Epithelial cell of proximal tubule (primary cell): ENCODE measurements around the gene PRKAA2. TPM values are rescaled to one million over a fixed set of nuclear protein-coding genes. Genes with fewer than 3 reads are reported as not detected.

Experiments used
- DNase-seq: peaks from one replicate; pipeline ENCODE4 v3.0.0-alpha.2; 2011; ENCODE audit warnings: low read depth
- H3K4me3 ChIP-seq: 2 replicates; pipeline ENCODE4 v1.5.1; 2011; ENCODE audit warnings: low read depth, mild to moderate bottlenecking, low read length
- total RNA-seq: library from RNA; depleted of rRNA; stranded (reverse); fragments of >200 nt; gene quantifications from 2 replicates; pipeline ENCODE4 v1.2.3, GENCODE V29; 2015
- TF ChIP-seq, protein P1 (sequence below): conservative IDR thresholded peaks from 2 replicates; pipeline ENCODE4 v1.5.1; 2012; ENCODE audit warnings: low read depth, mild to moderate bottlenecking, low read length

Gene PRKAA2
- total RNA-seq, 1 donor from 2014 or later, result 8.4 TPM

DNA sequence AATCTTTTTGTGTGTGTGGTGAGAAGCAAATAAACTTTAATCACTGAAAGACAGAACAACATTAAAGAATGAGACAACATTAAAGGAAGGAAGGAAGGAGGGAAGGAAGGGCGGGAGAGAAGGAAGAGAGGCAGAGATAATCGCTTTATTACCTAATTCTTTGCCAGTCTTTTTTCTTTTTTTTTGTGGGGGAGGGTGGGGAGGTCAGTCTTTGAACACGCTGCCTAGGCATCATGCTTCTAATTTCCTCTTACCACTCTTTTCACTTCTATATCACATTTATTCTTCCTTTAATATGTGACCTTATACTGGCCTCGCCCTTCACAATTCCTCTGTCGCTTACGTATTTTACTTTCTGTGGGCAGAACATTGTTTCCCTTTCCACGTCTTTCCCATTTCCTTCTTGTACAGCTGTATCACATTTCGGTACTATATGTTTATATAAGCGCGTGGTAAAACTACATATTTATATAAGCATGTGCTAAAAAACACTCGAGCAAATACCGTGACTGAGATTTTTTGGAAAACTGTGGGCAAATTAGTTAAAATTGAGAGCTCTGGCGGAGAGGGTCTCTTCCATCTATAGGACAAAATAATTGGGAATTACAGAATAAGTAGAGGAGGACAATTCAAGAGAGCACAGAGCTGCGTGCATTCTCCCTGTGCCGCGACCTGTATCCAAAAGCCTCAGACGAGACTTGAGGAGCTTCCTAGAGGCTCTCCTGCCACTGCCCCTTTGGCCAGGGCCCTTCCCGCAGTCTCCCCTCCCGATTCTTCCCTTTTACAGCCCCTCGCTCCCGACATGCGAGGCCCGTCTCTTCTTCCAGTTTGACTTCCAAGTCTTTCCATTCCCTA is 823 bp upstream of the PRKAA2 start:
- peak overlapping the region; percentile 78 for H3K4me3 ChIP-seq
- no peak for DNase-seq
- TF ChIP-seq, protein P1, sequence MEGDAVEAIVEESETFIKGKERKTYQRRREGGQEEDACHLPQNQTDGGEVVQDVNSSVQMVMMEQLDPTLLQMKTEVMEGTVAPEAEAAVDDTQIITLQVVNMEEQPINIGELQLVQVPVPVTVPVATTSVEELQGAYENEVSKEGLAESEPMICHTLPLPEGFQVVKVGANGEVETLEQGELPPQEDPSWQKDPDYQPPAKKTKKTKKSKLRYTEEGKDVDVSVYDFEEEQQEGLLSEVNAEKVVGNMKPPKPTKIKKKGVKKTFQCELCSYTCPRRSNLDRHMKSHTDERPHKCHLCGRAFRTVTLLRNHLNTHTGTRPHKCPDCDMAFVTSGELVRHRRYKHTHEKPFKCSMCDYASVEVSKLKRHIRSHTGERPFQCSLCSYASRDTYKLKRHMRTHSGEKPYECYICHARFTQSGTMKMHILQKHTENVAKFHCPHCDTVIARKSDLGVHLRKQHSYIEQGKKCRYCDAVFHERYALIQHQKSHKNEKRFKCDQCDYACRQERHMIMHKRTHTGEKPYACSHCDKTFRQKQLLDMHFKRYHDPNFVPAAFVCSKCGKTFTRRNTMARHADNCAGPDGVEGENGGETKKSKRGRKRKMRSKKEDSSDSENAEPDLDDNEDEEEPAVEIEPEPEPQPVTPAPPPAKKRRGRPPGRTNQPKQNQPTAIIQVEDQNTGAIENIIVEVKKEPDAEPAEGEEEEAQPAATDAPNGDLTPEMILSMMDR, result no peak

DNA sequence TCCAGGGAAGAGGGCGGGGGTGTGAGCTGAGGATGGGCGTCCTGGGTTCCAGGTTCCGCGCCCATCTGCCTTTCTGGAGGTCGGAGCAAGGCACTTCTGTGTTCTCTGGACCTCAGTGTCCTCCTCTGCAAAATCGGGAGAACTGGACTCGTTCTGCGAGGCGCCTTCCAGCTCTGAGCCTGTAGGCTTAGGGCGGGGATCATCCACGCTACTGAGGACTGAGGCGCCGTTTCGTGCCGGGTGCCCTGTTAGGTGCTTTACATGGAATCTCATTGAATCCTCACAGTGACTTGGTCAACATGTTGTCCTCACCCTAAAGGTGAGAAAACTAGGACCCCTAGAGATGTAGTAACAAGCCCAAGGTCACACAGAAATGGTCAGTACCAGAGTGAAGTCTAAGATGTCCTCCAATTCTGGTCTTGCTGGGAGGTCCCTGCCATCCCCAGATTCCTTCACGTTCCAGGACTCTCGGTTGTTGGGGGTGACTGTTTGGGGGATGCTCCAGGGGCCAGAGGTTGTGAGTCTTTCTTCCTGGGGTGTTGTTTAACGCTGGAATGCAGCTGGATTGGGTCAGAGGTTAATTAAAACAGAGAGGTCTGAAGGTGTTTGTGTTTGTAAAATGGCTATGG is 677 bp downstream of the PRKAA2 start:
- DNase-seq, result no peak
- TF ChIP-seq, protein P1, result no peak
- peak overlapping the region; percentile 78 for H3K4me3 ChIP-seq

DNA sequence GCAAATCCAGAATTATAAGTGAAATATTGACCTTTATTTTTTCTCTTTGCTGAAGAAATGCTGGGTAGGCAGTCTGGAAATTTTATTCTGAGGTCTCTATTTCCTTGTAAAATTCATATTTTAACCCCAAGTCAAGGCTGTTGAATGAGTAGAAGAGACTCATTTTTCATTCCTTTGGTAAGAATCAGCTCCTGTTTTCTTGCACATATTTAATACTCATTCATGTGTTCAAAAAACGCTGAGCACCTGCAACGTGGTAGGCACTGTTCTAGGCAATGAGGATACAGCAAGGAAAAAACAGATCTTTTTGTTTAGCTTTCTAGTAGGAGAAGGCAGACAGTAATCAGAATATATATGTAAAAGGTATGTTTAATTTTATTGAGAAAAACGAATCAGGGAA is 1.5 kb downstream of the PRKAA2 start:
- DNase-seq, result no peak
- peak overlapping the region; percentile 78 for H3K4me3 ChIP-seq
- TF ChIP-seq, protein P1, result no peak

DNA sequence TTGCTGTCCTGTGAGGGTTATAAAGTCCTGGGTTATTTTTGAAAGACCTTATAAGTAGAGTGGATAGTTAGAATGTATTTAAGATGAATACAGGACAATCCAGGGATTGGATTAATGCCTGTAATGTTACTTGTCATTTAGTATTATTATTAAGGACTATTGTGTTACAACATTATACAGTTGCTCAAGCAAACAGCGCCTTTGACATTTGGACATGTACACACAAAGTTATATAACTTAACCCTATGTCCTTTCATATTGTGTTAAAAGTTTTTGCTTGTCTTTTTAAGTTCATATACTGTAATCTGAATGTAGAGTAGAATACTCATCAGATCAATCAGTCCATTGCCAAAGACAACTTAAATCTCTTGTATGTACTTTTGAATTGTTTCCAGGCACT is 2.0 kb downstream of the PRKAA2 start:
- H3K4me3 ChIP-seq, result peak overlapping the region; percentile 78
- DNase-seq, result no peak
- TF ChIP-seq, protein P1, result no peak

DNA sequence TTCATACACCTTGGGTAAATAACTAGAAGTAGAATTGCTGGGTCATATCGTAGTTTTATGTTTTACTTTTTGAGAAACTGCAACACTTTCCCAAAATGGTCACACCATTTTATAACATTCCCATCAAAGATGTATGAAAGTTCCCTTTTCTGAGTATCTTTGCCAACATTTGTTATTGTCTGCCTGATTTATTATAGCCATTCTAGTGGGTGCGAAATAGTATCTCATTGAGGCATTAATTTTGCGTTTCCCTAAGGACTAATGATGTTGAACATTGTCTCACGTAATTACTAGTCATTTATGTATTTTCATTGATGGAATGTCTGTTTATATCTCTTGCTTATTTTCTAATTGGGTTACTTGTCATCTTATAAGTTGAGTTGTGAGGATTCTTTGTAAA is 3.4 kb downstream of the PRKAA2 start:
- TF ChIP-seq, protein P1, result no peak
- H3K4me3 ChIP-seq, result no peak overlapping the region
- DNase-seq, result no peak

DNA sequence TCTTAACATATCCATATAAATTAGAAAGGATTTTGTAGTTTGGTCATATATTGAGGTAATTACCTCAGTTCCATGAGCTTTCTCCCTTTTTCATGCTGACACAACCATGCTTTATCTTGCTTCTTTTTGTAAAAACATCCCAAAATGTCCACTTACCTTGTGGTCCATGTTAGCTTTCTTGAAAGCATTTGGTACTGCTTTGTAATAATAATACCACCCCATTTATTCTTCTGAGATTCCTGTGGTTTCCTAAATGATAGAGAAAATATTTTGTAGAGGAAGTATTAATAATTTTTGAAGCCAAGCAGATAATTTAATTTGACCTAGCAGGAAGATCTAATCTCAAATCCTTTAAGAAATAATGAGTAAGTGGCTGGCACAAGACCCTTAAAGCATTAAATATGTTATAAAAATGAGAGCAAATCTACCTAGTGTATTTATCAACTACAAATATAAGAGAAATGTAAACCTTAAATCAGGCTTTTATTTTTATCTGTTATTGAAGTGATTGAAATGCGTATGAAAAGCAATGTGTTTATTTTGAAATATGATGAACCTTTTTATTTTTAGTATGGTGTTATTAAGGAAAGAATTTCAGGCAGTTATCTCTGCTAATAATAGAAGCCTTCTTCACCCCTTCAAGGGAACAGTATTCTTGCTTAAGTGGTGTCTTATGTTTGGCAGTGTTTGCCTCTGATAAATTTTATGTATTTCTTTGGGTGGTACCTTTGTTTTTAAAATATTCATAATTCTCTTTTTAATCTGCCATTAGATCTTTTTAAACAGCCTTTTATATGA is 9.2 kb downstream of the PRKAA2 start:
- no peak overlapping the region for H3K4me3 ChIP-seq
- TF ChIP-seq, protein P1, result no peak
- DNase-seq, result no peak
